NCI-H1417 treated with DMSO at 0.1 percent for 48 hours (cell line): ENCODE measurements around the gene VWA3A.
"Not testable (repeated sequence)": the region's sequence is repeated elsewhere in the genome, so short reads cannot be mapped to it uniquely, and the experiment has no call there.

Experiments
- DNase-seq: peaks from one replicate; lab custom pipeline; 2025; lab: John Stamatoyannopoulos, UW

VWA3A gene

GRCh38 chr16:22183901-22184614 is 91.7 kb downstream of the VWA3A start:
- no peak for DNase-seq

GRCh38 chr16:22184615-22184968 is 92.3 kb downstream of the VWA3A start:
- no peak for DNase-seq

DNA sequence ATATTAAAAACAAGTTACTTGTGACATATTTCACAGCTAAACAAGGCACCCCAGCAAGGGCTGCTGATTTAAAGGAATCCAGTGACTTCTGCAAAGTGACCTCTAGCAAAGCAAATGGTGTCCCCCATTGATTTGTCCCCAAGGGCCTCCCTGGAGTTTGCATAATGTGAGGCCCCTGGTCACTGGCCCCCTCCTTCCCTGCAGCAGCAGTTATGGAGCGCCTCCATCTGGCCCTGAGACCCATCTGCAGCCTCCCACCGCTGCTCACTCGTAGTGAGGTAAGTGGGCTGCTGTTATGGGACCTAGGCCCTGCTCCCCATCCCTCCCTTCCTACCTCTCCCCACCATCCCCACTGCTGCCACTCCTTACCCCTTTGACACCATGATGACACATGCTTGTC is 94.2 kb downstream of the VWA3A start:
- no peak for DNase-seq

DNA sequence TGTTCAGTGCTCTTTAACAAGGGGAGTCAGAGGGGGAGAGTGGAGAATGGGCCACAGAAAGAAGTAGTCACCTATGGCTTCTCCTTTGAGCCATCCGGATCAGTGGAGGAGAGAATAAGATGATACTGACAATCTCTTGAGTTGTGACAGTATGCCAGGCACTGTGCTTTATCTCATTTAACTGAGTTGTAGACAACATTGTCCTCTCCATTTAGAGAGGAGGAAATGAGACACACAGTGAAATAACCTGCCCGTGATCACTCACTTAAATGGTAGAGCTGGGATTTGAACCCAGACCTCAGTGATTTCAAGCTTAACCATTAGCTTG is 95.9 kb downstream of the VWA3A start:
- DNase-seq: no peak

DNA sequence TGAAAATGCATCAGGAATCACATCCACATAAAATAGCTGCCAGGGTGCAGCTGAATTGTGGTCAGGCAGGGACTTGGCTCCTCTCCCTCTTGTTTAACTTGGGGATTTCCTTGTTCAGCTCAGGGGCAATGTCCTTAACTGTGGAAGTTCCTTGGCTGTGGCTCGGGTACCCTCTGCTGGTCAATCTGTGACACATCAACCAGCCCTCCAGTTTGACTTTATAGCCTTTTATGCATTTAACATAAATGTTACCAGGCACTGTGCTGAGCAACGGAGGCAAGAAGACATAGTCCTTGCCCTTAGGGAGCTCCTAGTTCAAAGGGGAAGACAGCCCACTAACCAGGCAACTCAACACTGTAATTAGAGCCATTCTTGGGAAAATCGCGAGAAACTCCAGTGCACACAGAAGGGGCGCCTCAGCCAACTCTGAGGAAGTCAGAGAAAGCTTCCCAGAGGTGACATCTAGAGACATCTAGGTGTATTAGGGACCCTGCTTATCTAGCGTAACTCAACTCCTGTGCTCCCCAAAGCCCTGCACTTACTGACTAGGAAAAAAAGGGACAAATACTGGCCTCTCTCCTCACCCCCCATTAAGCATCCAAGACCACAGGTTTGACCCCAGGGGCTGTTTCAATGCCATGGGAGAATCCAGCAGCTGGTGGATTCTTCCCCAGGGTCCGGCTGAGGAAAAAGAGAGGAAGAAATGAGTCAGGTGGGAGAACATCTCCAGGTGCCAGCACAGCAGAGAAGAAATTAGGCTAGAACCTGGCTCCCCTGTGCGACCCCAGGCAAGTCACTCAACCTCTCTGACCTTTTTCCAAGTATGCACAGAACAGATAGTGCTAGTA is 96.5 kb downstream of the VWA3A start:
- peak; percentile 12 for DNase-seq

DNA sequence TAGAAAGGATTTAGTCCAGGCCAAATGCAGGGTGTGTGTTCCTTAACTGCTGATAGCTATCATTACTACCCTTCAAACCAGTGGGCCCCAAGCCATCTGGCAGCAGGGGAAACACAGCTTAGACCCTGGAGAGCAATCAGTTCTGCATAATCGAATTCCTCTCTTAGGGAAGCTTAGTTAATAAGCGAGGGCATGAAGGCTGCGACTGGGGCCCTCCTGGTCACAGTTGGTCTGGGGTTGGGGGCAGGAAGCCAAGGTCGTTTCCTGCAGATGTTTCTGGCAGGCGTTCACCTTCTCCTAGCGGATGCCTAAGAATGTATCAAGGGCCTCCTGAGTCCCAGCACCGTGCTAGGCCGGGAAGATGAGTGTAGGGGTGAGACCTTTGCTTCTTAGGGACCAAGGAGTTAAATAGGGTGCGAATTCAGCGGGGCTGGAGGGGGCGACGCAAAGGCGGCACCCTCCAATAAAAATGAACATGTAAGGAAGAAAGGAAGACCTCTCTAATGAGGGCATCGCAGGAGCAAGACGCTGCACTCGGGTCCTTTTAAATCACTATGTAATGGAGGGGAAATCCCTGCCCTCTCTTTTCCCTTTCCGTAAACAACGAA is 97.2 kb downstream of the VWA3A start:
- no peak for DNase-seq

GRCh38 chr16:22190081-22190775 is 97.9 kb downstream of the VWA3A start:
- DNase-seq: no peak

DNA sequence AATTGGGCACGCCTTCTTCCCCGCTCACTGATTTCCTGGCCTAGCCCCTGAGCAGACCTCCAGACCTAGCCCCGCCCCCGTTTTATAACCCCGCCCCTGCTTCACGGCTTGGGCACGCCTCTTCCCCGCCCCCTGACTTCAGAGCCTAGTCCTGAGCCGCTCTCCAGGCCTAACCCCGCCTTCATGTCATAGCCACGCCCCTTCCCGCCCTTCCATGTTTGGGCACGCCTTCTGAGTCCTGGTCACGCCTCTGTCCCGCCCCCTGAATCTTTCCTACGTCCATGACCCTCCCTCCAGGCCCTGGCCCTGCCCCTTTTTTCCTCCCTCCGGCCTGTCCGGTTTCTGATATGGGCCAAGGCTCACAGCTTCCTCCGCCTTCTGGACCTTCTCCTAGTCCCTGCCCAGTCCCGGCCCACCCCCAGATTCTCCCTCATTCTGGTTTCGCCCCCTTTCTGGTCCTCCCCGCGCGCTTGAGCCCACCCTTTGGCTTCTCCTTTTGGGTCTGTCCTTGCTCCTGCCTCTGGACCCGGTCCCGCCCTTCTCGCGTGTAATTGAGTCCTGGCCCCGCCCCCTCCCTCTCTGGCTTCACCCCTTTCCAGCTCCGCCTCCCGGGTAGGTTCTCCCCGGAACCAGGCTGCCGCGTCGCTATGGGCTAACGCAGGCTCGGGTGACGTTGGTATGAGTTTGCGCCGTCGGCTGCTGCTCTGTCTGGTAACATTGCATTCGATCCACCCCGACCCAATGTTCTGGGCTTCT is 98.6 kb downstream of the VWA3A start:
- DNase-seq: peak; percentile 96

- no peak for DNase-seq
Observed at GRCh38 chr16:22191532-22192260, 99.4 kb downstream of the VWA3A start.

GRCh38 chr16:22192261-22193062 is 100.1 kb downstream of the VWA3A start:
- no peak for DNase-seq

GRCh38 chr16:22193063-22193411 is 100.7 kb downstream of the VWA3A start:
- no peak for DNase-seq

- DNase-seq: no peak
Observed at GRCh38 chr16:22194707-22195444, 102.5 kb downstream of the VWA3A start.

GRCh38 chr16:22195445-22195694 is 103.0 kb downstream of the VWA3A start:
- no peak for DNase-seq

GRCh38 chr16:22195695-22196558 is 103.6 kb downstream of the VWA3A start:
- DNase-seq: peak; percentile 91

DNA sequence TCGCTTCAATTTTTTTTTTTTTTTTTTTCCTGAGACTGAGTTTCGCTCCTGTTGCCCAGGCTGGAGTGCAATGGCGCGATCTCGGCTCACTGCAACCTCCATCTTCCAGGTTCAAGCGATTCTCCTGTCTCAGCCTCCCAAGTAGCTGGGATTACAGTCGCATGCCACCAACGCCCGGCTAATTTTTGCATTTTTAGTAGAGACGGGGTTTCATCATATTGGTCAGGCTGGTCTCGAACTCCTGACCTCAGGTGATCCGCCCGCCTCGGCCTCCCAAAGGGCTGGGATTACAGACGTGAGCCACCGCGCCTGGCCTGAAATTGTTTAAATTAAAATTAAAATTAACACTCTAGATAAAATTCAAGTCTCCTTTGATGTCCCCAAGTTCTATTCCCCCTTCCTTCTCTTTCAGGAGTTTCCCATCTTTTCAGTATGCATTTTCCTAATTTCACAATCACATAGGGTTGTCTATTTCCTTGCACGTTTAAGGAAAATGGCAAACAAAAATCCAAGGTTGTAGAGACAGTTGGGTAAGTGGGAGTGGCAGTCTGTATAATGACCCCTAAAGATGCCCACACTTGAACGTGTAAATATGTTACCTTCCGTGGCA is 104.3 kb downstream of the VWA3A start:
- DNase-seq: not testable (repeated sequence)

GRCh38 chr16:22198547-22199293 is 106.4 kb downstream of the VWA3A start:
- DNase-seq: no peak

GRCh38 chr16:22202261-22202637 is 109.9 kb downstream of the VWA3A start:
- no peak for DNase-seq

GRCh38 chr16:22203091-22203490 is 110.8 kb downstream of the VWA3A start:
- DNase-seq: no peak
